Measurements from ENCODE around the gene RFC1.

The RFC1 gene

DNA sequence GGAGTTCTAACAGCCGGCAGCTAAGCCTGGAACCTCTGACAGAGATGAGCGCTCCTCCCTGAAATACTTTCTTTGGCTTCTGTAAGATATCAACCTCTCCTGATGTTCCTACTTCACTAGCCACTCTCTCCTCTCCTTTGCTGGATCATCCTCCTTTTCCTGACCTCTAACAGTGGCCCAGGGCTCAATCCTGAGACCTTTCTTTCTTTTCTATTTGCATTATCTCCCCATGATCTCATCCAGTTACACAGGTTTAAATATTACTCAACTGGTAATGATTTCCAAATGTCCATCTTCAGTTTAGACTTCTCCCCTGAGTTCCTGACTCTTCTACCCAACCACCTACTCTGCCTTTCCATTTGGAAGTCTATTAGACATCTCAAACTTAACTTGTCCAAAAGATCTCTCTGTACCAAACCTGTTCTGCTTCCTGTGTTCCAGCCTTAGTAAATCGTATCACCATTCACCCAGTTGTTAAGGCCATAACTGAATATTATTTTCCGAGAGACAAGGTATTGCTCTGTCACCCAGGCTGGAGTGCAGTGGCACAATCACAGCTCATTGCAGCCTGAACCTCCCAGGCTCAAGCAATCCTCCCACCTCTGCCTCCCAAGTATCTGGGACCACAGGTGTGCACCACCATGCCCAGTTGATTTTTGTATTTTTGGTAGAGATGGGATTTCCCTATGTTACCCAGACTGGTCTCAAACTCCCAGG lies 41.1 kb downstream of the RFC1 start:
- Histone ChIP-seq H3K4me3 (ENCODE audit: low read depth in 1 of 2, low read length in 1 of 2) (no peak overlapping the region), H3K27me3 (no peaks in the 10 kb centered on the region), H3K4me1 (ENCODE audit: control insufficient read depth in 1 of 2, insufficient read depth in 1 of 2, low read depth in 1 of 2, low read length in 1 of 2) (no peaks in the 10 kb centered on the region), H3K9me3 (no peaks in the 10 kb centered on the region), H3K36me3 (peaks cover 29% of the 10 kb centered on the region), H3K27ac (no peak overlapping the region)
- TF ChIP-seq, protein P1, sequence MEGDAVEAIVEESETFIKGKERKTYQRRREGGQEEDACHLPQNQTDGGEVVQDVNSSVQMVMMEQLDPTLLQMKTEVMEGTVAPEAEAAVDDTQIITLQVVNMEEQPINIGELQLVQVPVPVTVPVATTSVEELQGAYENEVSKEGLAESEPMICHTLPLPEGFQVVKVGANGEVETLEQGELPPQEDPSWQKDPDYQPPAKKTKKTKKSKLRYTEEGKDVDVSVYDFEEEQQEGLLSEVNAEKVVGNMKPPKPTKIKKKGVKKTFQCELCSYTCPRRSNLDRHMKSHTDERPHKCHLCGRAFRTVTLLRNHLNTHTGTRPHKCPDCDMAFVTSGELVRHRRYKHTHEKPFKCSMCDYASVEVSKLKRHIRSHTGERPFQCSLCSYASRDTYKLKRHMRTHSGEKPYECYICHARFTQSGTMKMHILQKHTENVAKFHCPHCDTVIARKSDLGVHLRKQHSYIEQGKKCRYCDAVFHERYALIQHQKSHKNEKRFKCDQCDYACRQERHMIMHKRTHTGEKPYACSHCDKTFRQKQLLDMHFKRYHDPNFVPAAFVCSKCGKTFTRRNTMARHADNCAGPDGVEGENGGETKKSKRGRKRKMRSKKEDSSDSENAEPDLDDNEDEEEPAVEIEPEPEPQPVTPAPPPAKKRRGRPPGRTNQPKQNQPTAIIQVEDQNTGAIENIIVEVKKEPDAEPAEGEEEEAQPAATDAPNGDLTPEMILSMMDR (IDR thresholded peaks at IDR 0.05): no peak

DNA sequence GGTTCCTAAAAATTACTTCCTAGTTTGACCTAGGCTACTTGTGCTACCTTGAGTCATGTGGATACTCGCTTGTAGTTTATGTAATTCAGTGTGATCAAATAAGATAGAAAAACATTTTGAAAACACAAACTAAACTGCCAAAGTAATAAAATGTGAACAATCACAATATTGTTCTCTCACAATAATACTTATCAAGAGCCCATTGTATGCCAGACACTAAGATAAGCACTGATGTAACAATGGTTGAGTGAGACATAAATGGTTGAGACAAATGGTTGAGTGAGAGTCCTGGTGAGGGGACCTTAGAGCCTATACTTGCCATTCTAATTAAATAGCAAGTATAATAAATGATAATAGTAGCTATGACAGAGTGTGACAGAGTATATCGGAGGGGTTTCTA lies 41.7 kb downstream of the RFC1 start:
- TF ChIP-seq, protein P1 (IDR thresholded peaks at IDR 0.05): no peak
- Histone ChIP-seq H3K27me3 (no peaks in the 10 kb centered on the region), H3K36me3 (peaks cover 35% of the 10 kb centered on the region), H3K4me1 (ENCODE audit: control insufficient read depth in 1 of 2, insufficient read depth in 1 of 2, low read depth in 1 of 2, low read length in 1 of 2) (no peaks in the 10 kb centered on the region), H3K9me3 (no peaks in the 10 kb centered on the region), H3K4me3 (ENCODE audit: low read depth in 1 of 2, low read length in 1 of 2) (no peak overlapping the region), H3K27ac (no peak overlapping the region)

DNA sequence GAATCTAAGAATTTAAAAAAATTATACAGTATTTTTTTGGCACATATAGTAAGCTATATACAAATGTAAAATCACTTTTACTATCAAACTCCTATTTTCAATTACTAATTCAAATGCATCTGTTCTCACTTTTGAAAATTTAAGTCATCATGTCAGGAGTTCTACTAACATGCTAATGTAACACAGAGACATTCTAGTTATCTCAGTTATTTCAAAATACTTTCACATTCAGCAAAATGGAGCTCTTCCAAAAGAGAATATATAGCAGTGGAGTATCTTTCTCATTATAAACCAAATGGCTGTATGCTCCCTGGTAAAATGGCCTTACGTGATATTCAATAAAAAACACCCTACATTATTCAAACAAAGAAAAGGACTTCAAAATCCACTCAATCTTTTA lies 42.3 kb downstream of the RFC1 start:
- Histone ChIP-seq H3K9me3 (no peaks in the 10 kb centered on the region), H3K27me3 (no peaks in the 10 kb centered on the region), H3K27ac (no peak overlapping the region), H3K36me3 (peaks cover 41% of the 10 kb centered on the region), H3K4me1 (ENCODE audit: control insufficient read depth in 1 of 2, insufficient read depth in 1 of 2, low read depth in 1 of 2, low read length in 1 of 2) (no peaks in the 10 kb centered on the region), H3K4me3 (ENCODE audit: low read depth in 1 of 2, low read length in 1 of 2) (no peak overlapping the region)
- TF ChIP-seq, protein P1 (IDR thresholded peaks at IDR 0.05): no peak

DNA sequence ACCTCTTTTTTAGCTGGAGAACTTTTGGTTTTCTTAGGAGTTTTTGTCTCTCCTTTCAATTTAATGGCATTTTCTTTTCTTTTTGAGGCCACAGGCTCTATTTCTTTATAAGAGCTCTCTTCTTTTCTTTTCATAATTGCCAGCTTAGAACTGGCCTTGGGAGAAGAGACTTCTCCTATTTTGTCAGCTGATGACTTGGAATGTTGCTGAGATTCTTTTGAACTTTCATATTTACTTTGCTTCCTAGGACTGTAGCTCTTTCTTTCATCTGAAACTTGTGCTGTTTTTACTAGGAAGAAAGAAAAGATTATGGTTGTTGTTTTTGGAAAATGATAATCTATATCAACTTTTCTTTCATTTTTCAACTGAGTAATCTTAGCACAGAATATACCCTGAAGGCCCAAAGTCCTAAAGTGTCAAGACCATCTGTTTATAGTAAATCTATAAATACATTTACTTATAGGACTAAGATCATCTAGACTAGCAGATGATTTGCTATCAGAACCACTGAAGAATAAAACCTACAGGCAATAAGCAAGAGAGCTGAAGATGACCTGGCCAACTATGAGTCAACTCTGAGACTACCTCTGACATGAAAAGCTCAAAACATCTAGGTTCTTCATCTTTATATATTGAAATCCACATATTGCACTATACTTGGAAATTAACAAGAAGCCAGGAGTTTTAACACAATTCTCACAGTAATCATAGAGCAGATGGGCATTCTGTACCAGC lies 45.6 kb downstream of the RFC1 start:
- no peak overlapping the region for H3K27ac ChIP-seq
- H3K36me3 ChIP-seq: peaks cover 49% of the 10 kb centered on the region
- H3K27me3 ChIP-seq: no peaks in the 10 kb centered on the region

DNA sequence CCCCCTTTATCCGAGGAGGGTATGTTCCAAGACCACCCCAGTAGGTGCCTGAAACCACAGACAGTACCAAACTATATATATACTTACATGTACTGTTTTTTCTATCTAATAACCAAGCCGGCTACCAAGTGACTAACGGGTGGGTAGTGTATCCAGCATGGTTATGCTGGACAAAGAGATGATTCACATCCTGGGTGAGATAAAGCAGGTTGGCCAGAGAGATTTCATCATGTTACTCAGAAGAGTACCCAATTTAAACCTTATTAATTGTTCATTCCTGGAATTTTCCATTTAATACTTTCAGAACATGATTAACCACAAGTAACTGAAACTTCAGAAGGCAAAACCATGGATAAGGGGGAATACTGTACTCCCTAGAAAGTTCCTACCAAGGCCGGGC lies 46.5 kb downstream of the RFC1 start:
- Histone ChIP-seq H3K9me3 (no peaks in the 10 kb centered on the region), H3K4me1 (ENCODE audit: control insufficient read depth in 1 of 2, insufficient read depth in 1 of 2, low read depth in 1 of 2, low read length in 1 of 2) (no peaks in the 10 kb centered on the region), H3K4me3 (ENCODE audit: low read depth in 1 of 2, low read length in 1 of 2) (no peak overlapping the region), H3K36me3 (peaks cover 52% of the 10 kb centered on the region), H3K27me3 (no peaks in the 10 kb centered on the region), H3K27ac (no peak overlapping the region)
- TF ChIP-seq, protein P1 (IDR thresholded peaks at IDR 0.05): no peak

More for the DNA sequence above, 45.6 kb downstream of the RFC1 start:
- H3K4me1 ChIP-seq (ENCODE audit: control insufficient read depth in 1 of 2, insufficient read depth in 1 of 2, low read depth in 1 of 2, low read length in 1 of 2): no peaks in the 10 kb centered on the region
- no peak overlapping the region for H3K4me3 ChIP-seq (ENCODE audit: low read depth in 1 of 2, low read length in 1 of 2)
- no peaks in the 10 kb centered on the region for H3K9me3 ChIP-seq
- TF ChIP-seq, protein P1 (IDR thresholded peaks at IDR 0.05): no peak
